Measurements from ENCODE around the gene CAPN10.

CAPN10 gene

GRCh38 chr2:240626531-240627300 is 40.2 kb downstream of the CAPN10 start:
- peak; percentile 60 for DNase-seq

- DNase-seq, result peak; percentile 1
Measured at GRCh38 chr2:240627736-240628506, 41.4 kb downstream of the CAPN10 start.

DNA sequence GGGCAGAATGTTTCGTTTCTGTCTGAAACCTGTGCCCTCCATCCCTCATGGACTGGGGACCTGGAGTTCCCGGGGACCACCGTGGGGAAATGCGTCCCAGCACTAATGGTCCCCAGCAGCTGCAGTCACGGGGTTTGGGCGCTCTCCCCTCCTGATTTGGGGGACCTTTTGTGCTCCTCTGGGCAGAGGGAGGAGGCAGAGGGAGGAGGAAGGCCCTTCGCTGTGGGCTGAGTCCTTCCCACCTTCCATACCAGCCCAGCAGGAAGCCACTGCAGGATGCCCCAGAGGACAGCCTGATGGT is 41.9 kb downstream of the CAPN10 start:
- no peak for DNase-seq

GRCh38 chr2:240628808-240629618 is 42.5 kb downstream of the CAPN10 start:
- peak; percentile 0 for DNase-seq

DNA sequence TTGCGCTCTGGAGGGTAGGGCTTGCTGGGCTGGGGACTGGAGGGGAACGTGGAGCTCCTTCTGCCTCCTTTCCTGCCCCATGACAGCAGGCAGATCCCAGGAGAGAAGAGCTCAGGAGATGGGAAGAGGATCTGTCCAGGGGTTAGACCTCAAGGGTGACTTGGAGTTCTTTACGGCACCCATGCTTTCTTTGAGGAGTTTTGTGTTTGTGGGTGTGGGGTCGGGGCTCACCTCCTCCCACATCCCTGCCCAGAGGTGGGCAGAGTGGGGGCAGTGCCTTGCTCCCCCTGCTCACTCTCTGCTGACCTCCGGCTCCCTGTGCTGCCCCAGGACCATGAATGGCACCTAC is 43.1 kb downstream of the CAPN10 start:
- DNase-seq, result no peak

DNA sequence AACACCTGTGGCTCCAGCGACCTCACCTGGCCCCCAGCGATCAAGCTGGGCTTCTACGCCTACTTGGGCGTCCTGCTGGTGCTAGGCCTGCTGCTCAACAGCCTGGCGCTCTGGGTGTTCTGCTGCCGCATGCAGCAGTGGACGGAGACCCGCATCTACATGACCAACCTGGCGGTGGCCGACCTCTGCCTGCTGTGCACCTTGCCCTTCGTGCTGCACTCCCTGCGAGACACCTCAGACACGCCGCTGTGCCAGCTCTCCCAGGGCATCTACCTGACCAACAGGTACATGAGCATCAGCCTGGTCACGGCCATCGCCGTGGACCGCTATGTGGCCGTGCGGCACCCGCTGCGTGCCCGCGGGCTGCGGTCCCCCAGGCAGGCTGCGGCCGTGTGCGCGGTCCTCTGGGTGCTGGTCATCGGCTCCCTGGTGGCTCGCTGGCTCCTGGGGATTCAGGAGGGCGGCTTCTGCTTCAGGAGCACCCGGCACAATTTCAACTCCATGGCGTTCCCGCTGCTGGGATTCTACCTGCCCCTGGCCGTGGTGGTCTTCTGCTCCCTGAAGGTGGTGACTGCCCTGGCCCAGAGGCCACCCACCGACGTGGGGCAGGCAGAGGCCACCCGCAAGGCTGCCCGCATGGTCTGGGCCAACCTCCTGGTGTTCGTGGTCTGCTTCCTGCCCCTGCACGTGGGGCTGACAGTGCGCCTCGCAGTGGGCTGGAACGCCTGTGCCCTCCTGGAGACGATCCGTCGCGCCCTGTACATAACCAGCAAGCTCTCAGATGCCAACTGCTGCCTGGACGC is 43.6 kb downstream of the CAPN10 start:
- DNase-seq, result no peak

- DNase-seq, result no peak
Measured at GRCh38 chr2:240630771-240631547, 44.4 kb downstream of the CAPN10 start.

- DNase-seq, result no peak
Measured at GRCh38 chr2:240631548-240632305, 45.2 kb downstream of the CAPN10 start.

- no peak for DNase-seq
Measured at GRCh38 chr2:240632306-240632721, 45.8 kb downstream of the CAPN10 start.

DNA sequence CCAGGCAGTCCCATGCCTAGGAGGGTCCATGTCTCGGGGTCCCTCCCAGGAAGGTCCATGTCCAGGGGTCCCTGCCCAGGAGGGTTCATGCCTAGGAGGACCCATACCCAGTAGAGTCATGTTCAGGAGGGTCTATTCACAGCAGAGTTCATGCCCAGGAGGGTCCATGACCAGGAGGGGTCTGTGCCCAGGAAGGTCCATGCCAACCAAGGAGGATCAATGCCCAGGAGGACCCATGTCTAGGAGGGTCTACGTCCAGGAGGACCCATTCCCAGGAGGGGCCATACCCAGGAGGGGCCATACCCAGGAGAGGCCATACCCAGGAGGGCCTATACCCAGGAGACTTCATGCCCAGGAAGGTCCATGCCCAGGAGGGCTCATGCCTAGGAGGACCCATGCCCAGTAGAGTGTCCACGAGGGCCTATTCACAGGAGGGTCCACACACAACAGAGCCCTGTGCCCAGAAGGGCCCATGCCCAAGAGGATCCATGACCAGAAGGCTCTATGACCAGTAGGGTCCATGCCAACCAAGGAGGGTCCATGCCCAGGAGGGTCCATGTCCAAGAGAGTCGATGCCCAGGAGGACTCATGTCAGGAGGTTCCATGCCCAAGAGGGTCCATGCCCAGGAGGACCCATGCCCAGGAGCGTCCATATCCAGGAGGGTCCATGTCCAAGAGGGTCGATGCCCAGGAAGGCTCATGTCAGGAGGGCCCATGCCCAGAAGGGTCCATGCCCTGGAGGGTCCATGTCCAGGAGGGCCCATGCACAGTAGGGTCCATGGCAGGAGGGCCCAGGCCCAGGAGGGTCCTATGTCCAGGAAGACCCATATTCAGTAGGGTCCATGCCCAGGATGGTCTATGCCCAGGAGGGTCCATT is 48.8 kb downstream of the CAPN10 start:
- no peak for DNase-seq

DNA sequence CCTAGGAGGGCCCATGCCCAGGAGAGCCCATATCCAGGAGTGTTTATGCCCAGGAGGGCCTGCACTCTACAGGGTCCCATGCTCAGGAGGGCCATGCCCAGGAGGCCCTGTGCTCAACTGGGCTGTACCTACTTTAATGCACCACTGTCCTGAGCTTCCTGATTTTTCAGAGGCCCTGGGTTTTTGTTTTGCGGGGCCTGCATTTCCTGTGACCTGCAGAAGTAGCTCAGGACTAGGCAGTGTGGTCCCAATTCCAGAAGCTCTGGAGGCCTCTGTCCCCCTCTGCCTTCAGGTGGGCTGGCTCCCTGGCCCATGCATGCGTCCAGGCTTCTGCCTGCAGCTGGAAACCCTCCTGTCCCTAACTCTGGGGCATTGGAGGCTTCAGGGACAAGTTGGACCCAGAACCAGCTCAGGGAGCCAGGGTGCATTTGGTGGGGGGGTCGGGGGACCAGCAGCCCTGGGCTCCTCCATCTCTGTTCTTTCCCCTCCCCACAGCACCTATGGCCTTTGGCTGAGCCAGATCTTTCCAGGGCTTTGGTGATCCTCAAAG is 49.5 kb downstream of the CAPN10 start:
- DNase-seq, result no peak

GRCh38 chr2:240636563-240637115 is 50.1 kb downstream of the CAPN10 start:
- DNase-seq, result no peak

DNA sequence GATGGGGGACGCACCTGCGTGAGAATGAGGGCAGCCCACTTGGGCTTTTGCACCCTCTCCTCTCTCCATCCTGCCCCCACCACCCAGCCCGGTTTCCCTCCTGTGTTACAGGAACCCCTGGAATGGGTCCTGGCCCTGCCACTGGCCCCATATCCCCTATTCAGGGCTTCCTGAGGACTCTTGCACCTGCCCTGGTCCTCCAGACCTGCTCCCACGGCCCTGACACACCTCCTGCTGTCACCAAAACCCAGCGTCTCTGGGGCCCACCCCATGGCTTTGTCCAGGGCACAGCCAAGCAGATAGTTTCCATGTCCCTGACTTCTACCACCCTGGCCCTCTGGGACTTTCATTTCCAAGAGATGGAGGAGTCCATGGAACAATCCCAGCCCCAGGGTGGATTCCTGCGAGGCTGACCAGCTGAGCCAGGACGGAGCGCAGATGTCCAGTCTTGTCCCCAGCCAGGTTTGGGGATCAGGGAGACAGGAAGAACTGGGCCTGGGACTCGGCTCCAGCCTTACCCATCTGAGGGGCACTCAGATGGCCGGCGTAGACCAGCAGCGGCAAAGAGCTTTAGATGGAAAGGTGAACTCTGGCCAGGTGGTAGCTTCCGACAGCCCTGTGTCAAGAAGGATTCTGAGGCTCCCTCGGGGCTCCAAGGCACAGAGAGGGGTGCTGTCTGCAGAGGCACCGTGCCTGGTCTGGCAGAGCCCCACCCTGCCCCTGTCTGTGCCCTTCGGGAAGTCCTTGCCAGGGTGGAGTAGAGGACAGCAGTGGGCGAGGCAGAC is 50.8 kb downstream of the CAPN10 start:
- DNase-seq, result no peak

GRCh38 chr2:240637901-240638345 is 51.4 kb downstream of the CAPN10 start:
- DNase-seq, result no peak

GRCh38 chr2:240638512-240639160 is 52.1 kb downstream of the CAPN10 start:
- DNase-seq, result no peak

GRCh38 chr2:240639566-240639965 is 53.0 kb downstream of the CAPN10 start:
- DNase-seq, result no peak

GRCh38 chr2:240640939-240641338 is 54.4 kb downstream of the CAPN10 start:
- DNase-seq, result no peak

Measured in stimulated activated CD4-positive, alpha-beta T cell treated with anti-CD3 and anti-CD28 coated beads, Interleukin-1b, Interleukin-23, amount 100 ng/mL, for 48 hours (primary cell).